Effector memory CD4-positive, alpha-beta T cell (primary cell): Measurements from ENCODE around the gene CNTN1.

Experiments
- DNase-seq, 3 donors: peaks; one replicate each; pipeline ENCODE4 v3.0.0-alpha.2; 2020
- H3K27ac ChIP-seq: 2 replicates; pipeline ENCODE4 v1.7.0; 2013; ENCODE audit warnings: mild to moderate bottlenecking, low read length, moderate library complexity; ENCODE audit not compliant: insufficient read depth, poor library complexity, severe bottlenecking
- H3K27me3 ChIP-seq: replicated peaks from 2 replicates; pipeline ENCODE4 v1.7.0; 2013; ENCODE audit warnings: mild to moderate bottlenecking, low read length; ENCODE audit not compliant: insufficient read depth, control insufficient read depth, poor library complexity, severe bottlenecking
- H3K36me3 ChIP-seq: 2 replicates; pipeline ENCODE4 v1.7.0; 2013; ENCODE audit warnings: mild to moderate bottlenecking, low read length, moderate library complexity; ENCODE audit not compliant: control insufficient read depth, insufficient read depth
- H3K4me1 ChIP-seq: 2 replicates; pipeline ENCODE4 v1.7.0; 2013; ENCODE audit warnings: low read length, mild to moderate bottlenecking; ENCODE audit not compliant: control insufficient read depth, insufficient read depth, poor library complexity, severe bottlenecking
- H3K4me3 ChIP-seq: 2 replicates; pipeline ENCODE4 v1.7.0; 2013; ENCODE audit warnings: low read length, low read depth, mild to moderate bottlenecking; ENCODE audit not compliant: insufficient read depth, poor library complexity, severe bottlenecking
- H3K9me3 ChIP-seq: 2 replicates; pipeline ENCODE4 v1.7.0; 2013; ENCODE audit warnings: mild to moderate bottlenecking, low read length, moderate library complexity; ENCODE audit not compliant: control insufficient read depth

Gene CNTN1

GRCh38 chr12:40693207-40693821 is 1.1 kb downstream of the CNTN1 start:
- no peaks in the 10 kb centered on the region for H3K36me3 ChIP-seq
- H3K4me1 ChIP-seq, result no peaks in the 10 kb centered on the region
- no peak overlapping the region for H3K27ac ChIP-seq
- H3K9me3 ChIP-seq, result no peaks in the 10 kb centered on the region
- no peak overlapping the region for H3K4me3 ChIP-seq
- no peak for DNase-seq
- no peaks in the 10 kb centered on the region for H3K27me3 ChIP-seq

- no peak for DNase-seq
- no peak overlapping the region for H3K27ac ChIP-seq
- no peaks in the 10 kb centered on the region for H3K36me3 ChIP-seq
- no peaks in the 10 kb centered on the region for H3K27me3 ChIP-seq
- H3K4me3 ChIP-seq, result no peak overlapping the region
- H3K9me3 ChIP-seq, result no peaks in the 10 kb centered on the region
- no peaks in the 10 kb centered on the region for H3K4me1 ChIP-seq
Observed at GRCh38 chr12:40697566-40698259, 5.5 kb downstream of the CNTN1 start.

- H3K27me3 ChIP-seq, result no peaks in the 10 kb centered on the region
- no peak overlapping the region for H3K4me3 ChIP-seq
- H3K36me3 ChIP-seq, result no peaks in the 10 kb centered on the region
- DNase-seq, result no peak
- H3K9me3 ChIP-seq, result no peaks in the 10 kb centered on the region
- no peak overlapping the region for H3K27ac ChIP-seq
- H3K4me1 ChIP-seq, result no peaks in the 10 kb centered on the region
Observed at GRCh38 chr12:40701756-40702155, 9.5 kb downstream of the CNTN1 start.

DNA sequence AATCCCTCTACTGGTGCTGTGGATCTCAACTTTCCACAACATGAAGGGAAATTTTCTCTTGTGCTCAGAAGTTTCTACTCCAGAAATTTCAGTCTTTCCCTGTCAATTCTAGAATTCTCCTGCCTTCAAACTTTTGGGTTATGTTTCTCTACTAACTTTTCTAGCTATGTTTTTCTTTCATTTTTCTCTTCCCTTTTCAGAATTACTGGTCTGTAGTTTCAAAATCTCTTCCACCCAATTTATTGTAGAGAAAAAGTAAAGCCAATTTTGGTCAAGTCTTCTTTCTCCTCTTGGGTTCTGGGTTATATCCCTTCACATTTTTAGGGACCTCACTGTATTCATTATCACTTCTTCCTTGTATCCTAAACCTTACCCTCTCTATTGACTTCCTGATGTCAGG is 18.9 kb downstream of the CNTN1 start:
- H3K27ac ChIP-seq, result no peak overlapping the region
- H3K27me3 ChIP-seq, result no peaks in the 10 kb centered on the region
- H3K4me3 ChIP-seq, result no peak overlapping the region

GRCh38 chr12:40714636-40715035 is 22.4 kb downstream of the CNTN1 start:
- DNase-seq, result no peak

More for the DNA sequence above, 18.9 kb downstream of the CNTN1 start:
- DNase-seq, result no peak
- H3K9me3 ChIP-seq, result no peaks in the 10 kb centered on the region
- no peaks in the 10 kb centered on the region for H3K36me3 ChIP-seq
- H3K4me1 ChIP-seq, result no peaks in the 10 kb centered on the region

DNA sequence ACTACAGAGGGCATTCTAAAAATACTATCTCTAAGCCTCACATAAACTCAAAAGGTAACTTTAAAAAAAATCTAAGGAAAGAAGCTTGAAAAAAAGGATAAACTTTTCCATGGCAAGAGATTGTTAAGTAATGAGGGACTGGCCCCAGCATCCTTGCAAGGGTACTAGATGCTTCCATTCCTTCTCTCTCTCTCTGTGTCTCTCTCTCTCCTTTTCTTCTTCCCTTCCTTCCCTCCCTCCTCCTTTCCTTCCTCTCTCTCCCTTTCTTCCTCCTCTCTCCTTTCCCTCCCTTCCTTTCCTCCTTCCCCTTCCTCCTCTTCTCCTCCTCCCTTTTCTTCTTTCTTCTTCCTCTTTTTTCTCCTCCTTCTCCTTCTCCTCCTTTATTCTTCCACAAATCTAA is 23.8 kb downstream of the CNTN1 start:
- no peaks in the 10 kb centered on the region for H3K4me1 ChIP-seq
- H3K9me3 ChIP-seq, result no peaks in the 10 kb centered on the region
- H3K27ac ChIP-seq, result no peak overlapping the region
- no peak overlapping the region for H3K4me3 ChIP-seq
- no peaks in the 10 kb centered on the region for H3K27me3 ChIP-seq
- H3K36me3 ChIP-seq, result no peaks in the 10 kb centered on the region
- no peak for DNase-seq

More at GRCh38 chr12:40714636-40715035, 22.4 kb downstream of the CNTN1 start:
- Histone ChIP-seq H3K36me3 (no peaks in the 10 kb centered on the region), H3K27me3 (no peaks in the 10 kb centered on the region), H3K9me3 (no peaks in the 10 kb centered on the region), H3K4me1 (no peaks in the 10 kb centered on the region), H3K4me3 (no peak overlapping the region), H3K27ac (no peak overlapping the region)

DNA sequence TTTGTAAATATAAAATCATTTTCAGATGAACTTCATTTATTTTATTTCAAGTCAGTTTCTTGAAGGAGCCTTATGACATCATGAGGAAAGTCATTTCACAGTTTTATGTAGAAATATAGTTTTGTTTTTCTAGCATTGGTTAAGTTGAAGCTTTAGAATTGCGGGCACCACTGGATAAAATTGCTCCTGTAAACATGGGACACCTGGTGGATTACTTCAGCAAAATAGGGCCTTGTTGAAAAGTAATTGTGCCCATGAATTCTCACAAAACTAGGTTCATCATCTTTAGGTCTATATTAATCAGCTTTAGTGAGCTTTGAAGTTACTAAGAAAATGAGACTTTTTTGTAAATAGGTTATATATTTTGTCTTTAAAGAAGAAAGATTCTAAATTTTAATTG is 25.3 kb downstream of the CNTN1 start:
- Histone ChIP-seq H3K4me1 (no peaks in the 10 kb centered on the region), H3K4me3 (no peak overlapping the region), H3K27ac (no peak overlapping the region), H3K9me3 (no peaks in the 10 kb centered on the region), H3K36me3 (no peaks in the 10 kb centered on the region), H3K27me3 (no peaks in the 10 kb centered on the region)
- DNase-seq, result no peak

DNA sequence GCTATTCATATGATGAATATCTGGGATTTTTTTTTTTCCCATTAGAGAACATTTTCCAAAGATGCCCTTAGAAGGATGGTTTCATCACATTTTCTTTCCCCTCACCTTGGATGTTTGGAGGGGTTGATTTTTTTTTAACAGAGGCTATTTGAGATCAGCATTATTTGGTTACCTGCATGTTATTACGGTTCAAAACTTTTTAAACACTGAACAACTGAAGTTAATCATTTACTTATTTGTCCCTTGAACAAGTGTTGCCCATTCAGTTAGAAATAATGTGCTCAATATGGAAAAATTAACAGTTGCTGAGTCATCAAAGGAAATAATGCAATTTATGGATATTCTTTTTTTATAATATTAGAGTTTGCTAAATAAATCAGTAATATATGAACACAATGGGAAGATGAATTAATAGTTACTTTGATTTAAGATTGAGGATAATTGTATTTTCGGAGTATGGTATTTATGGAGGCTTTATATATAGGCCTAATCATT is 26.7 kb downstream of the CNTN1 start:
- no peaks in the 10 kb centered on the region for H3K36me3 ChIP-seq
- DNase-seq, result no peak
- no peaks in the 10 kb centered on the region for H3K4me1 ChIP-seq
- H3K27me3 ChIP-seq, result no peaks in the 10 kb centered on the region
- H3K4me3 ChIP-seq, result no peak overlapping the region
- no peaks in the 10 kb centered on the region for H3K9me3 ChIP-seq
- no peak overlapping the region for H3K27ac ChIP-seq

- Histone ChIP-seq H3K36me3 (no peaks in the 10 kb centered on the region), H3K9me3 (no peaks in the 10 kb centered on the region), H3K27me3 (no peaks in the 10 kb centered on the region), H3K4me3 (no peak overlapping the region), H3K4me1 (no peaks in the 10 kb centered on the region), H3K27ac (no peak overlapping the region)
- no peak for DNase-seq
Observed at GRCh38 chr12:40723001-40723400, 30.8 kb downstream of the CNTN1 start.

DNA sequence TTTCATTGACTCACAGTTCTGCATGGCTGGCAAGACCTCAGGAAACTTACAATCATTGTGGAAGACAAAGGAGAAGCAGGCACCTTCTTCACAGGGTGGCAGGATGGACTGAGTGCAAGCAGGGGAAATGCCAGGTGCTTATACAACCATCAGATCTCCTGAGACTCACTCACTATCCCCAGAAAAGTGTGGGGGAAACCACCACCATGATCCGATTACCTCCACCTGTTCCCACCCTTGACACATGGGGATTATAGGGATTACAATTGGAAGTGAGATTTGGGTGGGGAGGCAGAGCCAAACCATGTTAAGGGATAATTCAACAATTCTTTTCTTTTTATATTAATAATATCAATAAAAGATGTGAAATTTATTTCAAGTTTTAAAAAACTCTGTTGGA is 34.1 kb downstream of the CNTN1 start:
- DNase-seq, result no peak
- H3K9me3 ChIP-seq, result no peaks in the 10 kb centered on the region
- H3K4me1 ChIP-seq, result no peaks in the 10 kb centered on the region
- no peaks in the 10 kb centered on the region for H3K36me3 ChIP-seq
- H3K27me3 ChIP-seq, result no peaks in the 10 kb centered on the region
- no peak overlapping the region for H3K27ac ChIP-seq
- H3K4me3 ChIP-seq, result no peak overlapping the region
